SHP77 (cell line): Measurements from ENCODE around the gene PPIL4.
"Not testable (repeated sequence)": the region's sequence is repeated elsewhere in the genome, so short reads cannot be mapped to it uniquely, and the experiment has no call there.

ENCODE experiments used
- DNase-seq, 2 experiments: peaks; one replicate each; lab custom pipeline; 2025; lab: John Stamatoyannopoulos, UW

PPIL4 gene

DNA sequence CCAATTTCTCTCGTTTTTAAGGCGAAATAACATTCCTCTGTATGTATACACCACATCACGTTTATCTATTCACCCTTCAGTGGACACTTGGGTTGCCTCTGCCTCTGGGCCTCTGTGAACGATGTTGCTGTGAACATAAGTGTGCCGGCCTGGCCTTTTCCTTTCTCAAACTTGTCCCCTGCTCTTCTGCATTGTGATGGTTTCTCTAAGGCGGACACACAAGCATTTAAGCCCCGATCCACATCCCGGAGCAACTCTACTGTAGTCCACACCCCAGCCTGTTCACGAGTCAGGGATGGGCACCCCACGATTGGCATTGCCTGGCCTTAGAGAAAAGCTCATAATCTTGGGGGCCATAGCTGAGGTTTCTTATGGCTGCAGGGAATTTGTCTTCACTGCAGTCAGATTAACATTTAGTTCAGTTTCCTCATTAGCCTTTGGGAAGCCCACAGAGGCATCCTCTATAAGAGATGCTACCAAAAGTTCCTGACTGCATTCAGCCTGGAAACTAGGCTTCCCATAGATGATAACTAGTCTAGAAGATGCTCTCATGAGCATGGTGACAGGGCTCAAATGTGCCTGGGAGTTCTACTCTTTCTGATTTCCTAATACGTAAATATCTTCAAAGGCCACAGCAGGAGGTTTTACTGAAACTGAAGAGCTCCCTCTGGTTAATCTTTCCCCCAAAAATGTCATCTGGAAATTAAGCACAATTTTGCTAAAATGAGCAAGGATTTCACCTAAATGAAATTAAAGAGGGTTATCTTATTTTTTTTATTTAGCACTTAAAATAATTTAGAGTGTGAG is 61.8 kb downstream of the PPIL4 start:
- DNase-seq, result no peak

DNA sequence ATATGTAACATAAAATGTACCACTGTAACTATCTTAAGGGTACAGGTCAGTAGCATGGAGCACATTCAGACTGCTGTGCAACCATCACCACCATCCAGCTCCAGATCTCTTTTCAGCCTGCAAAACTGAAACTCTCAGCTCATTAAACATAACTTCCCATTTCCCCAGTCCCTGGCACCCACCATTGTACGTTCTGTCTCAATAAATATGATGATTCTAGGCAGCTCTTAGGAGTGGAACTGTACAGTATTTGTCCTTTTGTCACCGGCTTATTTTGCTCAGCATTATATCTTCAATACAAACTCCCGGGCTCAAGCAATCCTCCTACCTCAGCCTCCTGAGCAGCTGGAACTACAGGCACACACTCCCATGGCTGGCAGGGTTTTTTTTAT is 62.5 kb downstream of the PPIL4 start:
- DNase-seq, result no peak

DNA sequence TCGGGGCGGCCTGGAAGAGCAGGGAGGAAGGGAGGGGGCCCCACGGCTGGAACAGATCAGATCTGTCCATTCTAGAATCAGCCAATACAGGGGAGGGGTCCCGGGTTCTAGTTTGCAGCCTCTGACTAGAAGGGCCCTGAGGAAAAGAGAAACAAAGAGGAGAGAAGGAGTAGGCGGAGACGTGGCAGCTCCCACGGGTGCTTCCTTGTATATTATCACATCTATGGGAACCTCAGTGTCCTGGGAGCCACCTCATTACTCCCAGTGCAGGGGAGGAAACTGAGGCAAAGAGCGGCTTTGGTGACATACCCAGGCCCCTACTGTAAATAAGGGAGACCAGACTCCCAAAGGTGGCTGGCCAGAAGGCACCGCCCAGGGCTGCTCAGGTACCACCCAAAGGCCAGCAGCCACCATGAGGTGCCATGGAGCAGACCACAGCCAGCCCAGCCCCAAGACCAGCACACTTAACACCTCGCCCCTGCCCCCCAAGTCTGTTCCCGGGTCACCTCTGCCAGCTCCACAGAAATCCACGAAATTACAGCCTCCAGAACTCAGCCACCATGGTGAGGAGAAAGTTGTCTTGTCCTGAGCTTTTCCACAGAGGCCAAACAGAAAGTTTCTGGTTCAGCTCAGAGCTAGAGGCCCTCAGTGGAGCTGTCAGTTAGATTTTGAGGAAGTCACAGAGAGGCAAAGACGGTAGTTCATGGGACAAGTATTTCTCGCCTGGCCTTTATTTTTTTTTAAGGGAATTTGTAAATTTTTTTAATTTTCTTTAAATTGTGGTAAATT is 63.1 kb downstream of the PPIL4 start:
- DNase-seq, result no peak

DNA sequence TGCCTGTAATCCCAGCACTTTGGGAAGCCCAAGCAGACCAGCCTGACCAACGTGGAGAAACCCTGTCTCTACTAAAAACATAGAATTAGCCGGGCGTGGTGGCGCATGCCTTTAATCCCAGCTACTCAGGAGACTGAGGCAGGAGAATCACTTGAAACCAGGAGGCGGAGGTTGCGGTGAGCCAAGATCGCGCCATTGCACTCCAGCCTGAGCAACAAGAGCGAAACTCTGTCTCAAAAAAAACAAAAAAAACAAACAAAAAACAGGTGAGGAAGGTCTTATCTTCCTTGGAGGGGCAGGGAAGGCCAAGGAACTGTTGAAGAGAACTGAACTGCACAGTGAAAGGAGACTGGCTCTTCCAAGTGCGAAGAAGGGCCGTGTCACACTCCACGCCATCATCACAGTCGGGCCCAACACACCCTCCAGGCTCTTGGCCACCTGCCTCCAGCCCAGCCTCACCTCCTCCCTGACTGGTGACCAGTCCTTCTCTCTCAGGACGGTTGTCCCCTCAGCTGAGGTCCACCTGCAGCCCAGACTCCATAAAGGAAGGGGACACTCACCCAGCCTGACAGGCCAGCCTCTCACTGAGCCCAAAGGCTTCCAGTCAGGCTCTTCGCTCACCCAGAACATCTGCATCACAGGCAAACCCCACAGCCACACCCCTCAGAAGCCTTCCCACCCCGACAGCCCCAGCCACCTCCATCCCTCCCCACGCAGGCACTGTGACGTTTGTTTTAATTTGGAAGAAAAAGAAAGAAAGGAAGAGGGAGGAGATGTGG is 65.2 kb downstream of the PPIL4 start:
- DNase-seq, result no peak

DNA sequence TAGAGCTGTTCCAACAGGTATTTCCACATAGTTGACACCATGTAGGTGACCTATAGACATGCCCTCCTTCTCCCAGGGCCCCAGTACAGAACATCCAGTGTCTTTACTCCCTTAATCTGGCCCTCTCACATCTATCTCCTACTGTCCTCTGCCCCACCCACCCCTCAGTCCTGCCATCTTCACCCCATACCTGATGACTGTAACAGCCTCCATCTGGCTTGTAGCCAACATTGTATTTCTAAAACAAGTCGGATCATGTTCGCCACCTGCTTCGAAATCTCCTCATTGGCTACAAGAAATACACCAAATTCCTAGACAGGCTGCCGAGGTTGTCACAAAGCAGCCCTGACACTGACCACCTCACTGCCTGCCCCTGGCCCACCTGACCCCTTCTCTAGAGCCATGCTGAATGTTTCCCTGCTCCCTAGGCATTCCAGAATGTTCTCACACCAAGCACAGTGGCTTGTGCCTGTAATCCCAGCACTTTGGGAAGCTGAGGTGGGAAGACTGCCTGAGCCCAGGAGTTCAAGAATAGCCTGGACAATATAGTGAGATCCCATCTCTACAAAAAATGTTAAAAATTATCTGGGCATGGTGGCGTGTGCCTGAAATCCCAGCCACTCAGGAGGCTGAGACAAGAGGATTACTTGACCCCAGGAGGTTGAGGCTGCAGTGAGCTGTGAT is 67.1 kb downstream of the PPIL4 start:
- no peak for DNase-seq

DNA sequence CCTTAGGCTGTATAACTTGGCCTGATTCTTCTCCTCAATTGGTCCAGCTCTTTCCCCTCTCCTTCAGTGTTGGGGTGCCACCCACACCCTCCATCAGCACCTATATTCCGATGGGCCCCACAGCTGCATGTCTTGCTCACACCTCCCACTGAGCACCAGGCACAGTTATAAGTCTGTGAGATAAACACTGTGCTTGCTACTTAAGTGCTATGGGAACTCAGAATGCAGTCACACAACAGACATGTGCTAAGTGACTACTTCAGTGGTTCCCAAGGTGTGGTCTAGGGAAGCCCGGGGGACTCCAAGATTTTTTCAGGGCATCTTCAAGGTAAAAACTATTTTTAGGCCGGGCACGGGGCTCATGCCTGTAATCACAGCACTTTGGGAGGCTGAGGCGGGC is 68.3 kb downstream of the PPIL4 start:
- no peak for DNase-seq

DNA sequence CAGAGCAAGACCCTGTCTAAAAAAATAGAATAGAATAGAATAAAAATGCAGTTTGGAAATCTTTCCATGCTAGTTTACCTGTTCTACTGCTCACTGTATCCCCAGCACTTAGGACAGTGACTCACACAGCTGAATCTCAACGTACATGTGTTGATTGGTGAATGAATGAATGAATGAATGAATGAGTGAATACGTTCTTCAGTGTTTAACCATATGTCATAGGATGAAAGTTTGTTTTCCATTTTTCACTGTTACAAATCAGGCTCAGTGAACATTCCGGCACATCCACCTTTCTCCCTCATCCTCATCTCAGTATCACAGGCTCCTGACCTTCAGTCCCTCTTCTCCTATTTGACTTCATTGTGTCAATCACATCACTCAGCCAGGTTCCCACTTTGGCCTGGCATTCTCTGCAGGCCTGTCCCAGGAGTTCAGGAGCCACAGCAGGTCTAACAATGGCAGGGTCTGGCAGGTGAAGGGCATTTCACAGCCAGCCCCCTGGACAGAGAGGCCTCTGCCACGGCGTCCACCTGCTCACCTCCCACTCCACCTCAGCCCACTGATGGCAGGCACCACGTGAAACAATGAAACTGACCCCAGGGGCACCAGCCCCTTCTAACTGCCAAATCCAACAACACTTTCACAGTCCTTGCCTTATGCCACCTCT is 68.9 kb downstream of the PPIL4 start:
- DNase-seq, result no peak

DNA sequence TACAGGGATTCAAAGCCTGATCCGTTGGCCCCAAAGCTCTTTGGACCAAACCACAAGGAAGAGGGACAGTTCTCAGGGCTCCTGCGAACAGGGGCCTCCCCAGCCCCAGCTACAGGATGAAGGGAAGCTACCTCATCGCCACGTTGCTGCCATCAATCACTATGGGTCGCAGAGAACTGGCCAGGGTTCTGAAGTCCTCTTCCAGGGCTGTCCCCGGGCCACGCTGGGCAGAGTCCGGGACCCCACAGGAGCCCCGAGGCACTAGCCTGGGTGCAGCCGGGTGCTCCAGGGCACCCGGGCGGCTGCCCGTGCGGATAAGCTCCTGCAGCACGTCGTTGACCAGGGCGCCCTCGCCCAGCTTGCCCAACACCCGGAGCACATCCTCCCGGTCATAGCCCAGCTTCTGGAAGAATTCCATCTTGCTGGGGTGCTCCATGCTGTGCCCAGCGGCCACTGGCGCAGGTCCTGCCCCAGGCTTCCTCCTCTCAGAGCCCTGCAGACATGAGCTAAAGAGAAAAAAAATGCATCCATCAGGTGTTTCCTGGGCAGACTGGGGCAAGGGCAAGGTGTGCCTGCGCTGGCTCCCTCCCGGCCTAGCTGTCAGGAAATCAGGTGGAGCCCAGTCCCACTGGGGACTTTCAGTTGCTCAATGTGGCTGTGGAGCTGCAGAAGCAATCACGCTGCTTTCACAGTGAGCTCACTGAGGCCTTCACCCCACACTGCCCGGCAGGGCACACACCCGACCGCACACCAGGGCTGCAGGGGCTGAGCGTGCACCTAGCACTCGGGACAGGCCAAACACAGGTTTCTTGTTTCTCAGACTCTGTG is 71.5 kb downstream of the PPIL4 start:
- DNase-seq, result no peak

DNA sequence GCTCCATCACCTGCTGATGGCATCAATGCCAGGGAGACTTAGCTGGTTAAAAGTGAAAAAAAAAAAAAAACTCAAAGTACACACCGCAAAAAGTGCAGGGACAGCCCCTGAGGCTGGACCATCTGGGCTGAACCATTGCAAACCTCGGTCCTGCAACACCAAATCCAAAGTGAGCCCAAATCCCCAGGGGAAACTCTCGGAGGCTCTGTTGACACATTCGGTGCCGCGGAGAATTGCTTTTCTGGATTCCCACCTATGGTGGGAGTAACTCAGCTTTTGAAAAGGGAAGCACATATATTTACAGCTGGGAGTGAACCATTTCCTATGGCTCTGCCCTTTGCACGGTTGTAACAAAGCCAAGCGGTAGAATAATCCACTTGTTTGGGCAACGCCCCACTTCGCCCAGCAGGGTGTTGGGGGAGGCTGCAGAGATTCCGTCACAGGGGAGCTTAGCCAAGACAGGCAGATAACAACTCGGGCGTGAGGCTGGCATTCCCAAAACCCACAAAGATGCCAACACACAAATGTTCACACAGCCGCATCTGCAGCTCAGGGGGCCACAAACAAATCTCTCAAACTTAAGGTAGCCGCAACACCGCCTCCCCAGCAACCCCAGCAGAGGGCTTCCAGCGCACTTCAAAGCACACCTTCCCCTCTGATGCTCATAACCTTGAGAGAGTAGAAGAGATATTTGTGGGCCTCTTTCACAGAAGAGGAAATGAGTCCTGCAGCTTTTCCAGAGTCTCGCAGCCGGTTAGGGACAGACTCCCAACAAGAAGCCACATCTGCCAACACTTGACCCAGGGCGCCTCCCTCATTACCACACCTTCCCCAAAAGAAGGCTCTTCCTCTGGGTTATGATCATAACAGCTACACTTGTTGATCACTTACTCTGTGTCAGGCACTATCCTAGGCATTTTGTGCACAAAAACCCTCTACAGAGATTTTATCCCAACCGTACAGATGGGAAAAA is 72.5 kb downstream of the PPIL4 start:
- DNase-seq, result no peak

DNA sequence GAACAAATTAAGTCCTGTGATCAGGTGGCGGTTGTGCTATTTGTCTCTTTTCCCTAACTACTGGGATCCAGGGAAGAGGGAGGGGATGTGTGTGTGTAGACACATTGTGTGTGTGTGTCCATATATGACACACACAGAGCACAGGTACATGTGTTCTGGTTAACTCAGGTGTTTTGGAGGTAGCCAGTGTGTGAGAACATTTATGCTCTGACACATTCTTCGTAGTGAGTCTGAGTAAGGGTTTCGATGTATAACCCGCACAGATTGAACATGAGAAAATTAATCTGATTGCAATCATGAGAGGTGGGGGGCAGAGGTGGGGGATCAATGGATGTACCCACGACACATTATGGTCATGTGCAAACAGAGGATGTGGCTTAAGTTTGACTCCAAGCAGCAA is 73.6 kb downstream of the PPIL4 start:
- DNase-seq, result no peak

DNA sequence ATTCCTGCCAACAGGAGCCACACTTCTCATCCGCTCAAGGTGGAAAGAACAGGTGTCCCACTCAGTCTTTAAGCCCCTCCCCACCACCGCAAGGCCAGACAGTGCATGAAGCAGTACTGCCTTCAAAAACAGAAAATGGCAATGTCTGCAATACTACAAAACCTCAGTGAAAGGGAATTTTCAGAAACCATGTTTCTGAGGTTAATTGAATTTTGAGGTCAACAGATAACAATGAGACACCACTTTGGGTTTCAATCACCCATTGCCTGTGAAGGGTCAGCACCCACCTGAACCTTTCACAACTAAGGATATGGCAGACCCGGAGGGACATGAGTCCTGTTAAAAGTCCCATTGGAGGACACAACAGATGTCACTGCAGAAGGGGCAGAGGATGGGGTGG is 74.0 kb downstream of the PPIL4 start:
- DNase-seq, result no peak

DNA sequence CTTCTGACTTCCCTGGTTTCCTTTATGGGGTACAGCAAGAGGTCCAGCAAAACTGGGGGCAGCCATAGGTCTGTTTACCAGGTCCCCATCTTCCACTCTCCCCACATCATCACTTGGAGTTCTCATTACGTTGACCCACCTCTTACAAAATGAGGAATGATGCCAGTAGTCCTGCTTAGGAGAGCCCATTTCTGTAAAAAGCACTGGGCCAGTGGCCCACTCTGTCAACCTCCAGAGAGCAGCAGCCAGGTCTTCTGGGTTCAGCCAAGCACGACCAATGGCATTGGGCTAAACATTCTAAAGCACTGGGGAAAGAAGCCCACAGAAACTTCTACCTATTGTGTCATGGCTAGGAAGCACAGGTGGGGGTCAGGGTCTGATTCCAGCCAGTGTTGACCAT is 74.9 kb downstream of the PPIL4 start:
- no peak for DNase-seq

DNA sequence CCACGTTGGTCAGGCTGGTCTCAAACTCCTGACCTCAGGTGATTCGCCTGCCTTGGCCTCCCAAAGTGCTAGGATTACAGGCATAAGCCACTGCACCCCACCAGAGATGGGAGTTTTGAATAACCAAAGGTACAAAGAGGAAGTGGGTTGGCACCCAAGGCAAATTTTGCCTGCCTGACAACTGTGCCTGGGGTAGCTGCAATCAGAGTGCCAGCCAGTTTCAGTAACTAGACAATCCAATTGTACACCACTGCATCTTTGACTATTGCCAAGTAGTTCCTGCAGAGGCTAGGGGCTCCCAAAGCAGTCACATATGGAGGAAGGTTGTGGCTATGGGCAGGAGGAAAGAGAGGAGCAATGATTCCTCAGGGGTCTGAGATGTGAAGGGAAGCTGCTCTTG is 77.7 kb downstream of the PPIL4 start:
- no peak for DNase-seq

DNA sequence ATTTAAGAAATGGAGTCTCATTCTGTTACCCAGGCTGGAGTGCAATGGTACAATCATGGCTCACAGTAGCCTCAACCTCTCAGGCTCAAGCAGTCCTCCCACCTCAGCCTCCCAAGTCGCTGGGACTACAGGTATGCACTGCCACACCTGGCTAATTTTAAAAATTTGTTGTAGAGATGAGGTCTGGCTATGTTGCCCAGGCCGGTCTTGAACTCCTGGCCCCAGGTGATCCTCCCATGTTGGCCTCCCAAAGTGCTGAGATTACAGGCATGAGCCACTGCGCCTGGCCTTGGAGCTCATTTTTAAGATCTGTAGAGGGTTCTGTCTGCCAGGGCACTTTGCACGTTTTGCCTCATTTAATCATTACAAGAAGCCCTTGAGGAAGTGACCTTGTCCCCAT is 78.6 kb downstream of the PPIL4 start:
- no peak for DNase-seq

DNA sequence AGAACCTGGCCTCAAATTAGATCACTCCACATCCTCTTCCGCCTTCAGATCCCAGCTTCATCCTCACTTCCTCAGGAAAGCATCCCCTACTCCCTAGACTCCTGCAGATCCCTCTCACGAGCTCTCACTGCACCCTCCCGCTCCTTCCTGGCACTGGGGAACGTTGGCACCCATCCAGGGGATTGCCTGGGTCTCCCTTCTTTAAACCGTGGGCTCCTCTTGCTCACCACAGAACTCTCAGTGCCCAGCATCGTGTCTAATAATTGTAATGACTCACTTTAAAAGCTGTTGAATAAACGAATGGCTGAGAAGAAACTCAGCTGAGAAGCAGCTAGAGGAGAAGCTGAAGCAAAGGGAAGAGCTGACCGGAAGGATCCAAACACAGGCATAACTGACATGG is 81.4 kb downstream of the PPIL4 start:
- no peak for DNase-seq

DNA sequence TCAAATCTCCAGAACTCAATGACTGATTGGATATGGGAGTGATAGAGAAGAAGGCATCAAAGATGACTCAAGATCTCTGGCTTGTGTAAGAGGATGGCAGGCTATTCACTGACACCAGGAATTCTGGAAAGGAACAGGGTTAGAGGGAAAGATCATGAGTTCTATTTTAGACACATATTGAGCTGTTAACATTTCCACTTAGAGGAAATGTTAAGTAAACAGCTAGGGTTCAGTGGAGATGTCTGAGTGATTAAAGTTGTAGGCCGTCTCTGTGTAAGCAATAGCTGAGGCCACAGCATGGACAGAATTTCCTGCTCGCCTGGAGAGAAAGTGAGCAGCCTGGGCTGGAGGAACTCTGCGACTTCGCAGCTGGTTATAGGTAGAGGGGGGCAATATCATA is 82.1 kb downstream of the PPIL4 start:
- DNase-seq, result no peak

DNA sequence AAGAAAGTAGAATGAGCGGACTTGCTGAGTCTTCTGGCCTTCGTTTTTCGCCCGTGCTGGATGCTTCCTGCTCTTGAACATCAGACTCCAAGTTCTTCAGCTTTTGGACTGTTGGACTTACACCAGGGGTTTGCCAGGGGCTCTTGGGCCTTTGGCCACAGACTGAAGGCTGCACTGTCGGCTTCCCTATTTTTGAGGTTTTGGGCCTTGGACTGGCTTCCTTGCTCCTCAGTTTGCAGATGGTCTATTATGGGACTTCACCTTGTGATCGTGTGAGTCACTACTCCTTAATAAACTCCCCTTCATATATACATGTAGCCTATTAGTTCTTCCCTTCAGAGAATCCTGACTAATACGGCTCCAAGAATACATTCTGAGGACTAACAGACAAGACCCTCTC is 83.1 kb downstream of the PPIL4 start:
- DNase-seq, result not testable (repeated sequence)

DNA sequence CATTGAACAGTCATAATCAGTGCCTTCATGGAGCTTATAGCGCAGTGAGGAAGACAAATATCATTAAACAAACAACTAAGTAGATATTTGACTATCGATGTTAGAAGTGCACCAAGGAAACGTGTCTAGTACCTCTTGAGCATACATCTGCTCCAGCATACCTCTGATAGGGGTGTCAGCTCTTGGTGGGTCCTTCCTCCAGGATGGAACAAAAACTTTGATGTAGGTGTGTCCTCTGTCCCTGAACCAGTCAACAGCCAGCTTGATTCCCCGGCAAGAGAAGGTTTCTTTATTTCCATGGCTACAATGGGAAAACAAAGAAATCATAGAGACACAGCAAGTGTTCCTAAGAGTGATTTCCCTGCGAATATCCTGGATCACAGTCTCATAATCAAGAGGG is 84.2 kb downstream of the PPIL4 start:
- no peak for DNase-seq

DNA sequence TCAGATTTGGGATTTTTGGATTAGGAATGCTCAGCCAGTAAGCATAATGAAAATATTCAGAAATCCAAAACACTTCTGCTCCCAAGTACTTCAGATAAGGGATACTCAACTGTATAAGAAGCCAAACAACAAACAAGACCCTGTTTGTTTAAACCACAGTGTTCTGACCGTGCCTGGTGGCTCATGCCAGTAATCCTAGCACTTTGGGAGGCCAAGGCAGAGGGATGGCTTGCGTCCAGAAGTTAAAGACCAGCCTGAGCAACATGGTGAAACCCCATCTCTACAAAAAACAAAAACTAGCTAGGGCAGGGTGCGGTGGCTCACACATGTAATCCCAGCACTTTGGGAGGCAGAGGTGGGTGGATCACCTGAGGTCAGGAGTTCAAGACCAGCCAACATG is 85.6 kb downstream of the PPIL4 start:
- DNase-seq, result not testable (repeated sequence)

DNA sequence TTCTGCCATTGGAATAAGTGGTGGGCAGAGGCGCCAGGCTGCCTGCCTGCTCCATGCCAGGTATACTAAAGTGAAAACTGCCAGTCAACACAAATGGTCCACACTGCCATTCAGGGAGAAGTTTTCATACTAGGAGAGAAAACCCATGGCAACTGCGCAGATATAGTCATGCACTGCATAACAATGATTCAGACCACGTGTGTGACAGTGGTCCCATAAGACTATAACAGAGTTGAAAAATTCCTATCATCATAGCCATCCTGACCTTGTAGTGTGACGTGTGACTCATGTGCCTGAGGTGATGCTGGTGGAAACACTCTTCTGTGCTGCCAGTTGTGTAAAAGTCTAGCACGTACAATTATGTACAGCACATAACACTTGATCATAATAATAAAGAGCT is 86.1 kb downstream of the PPIL4 start:
- no peak for DNase-seq
